GM19043 (cell line): Measurements from ENCODE around the gene CYTH4.
"Not testable (repeated sequence)": the region's sequence is repeated elsewhere in the genome, so short reads cannot be mapped to it uniquely, and the experiment has no call there.

Experiments used
- ATAC-seq: cut with Tn5 transposase; IDR thresholded peaks from one replicate; pipeline ENCODE4 v1.9.1; 2021; ENCODE audit warnings: low read depth; ENCODE audit not compliant: unreplicated experiment

Gene CYTH4

GRCh38 chr22:37326726-37327125 lies 44.4 kb downstream of the CYTH4 start:
- no peak for ATAC-seq

- no peak for ATAC-seq
Observed at GRCh38 chr22:37328017-37328416, 45.7 kb downstream of the CYTH4 start.

GRCh38 chr22:37328538-37329237 lies 46.4 kb downstream of the CYTH4 start:
- not testable (repeated sequence) for ATAC-seq

- ATAC-seq, result no peak
Observed at GRCh38 chr22:37329238-37330140, 47.2 kb downstream of the CYTH4 start.

GRCh38 chr22:37330200-37331033 lies 48.1 kb downstream of the CYTH4 start:
- no peak for ATAC-seq

GRCh38 chr22:37331034-37331428 lies 48.7 kb downstream of the CYTH4 start:
- no peak for ATAC-seq

GRCh38 chr22:37331856-37332536 lies 49.7 kb downstream of the CYTH4 start:
- ATAC-seq, result no peak

- no peak for ATAC-seq
Observed at GRCh38 chr22:37333724-37334460, 51.6 kb downstream of the CYTH4 start.

- no peak for ATAC-seq
Observed at GRCh38 chr22:37334461-37334858, 52.2 kb downstream of the CYTH4 start.

GRCh38 chr22:37334859-37335805 lies 52.8 kb downstream of the CYTH4 start:
- no peak for ATAC-seq

- no peak for ATAC-seq
Observed at GRCh38 chr22:37335806-37336199, 53.5 kb downstream of the CYTH4 start.

- no peak for ATAC-seq
Observed at GRCh38 chr22:37336579-37336978, 54.3 kb downstream of the CYTH4 start.

GRCh38 chr22:37337204-37337943 lies 55.1 kb downstream of the CYTH4 start:
- no peak for ATAC-seq

- no peak for ATAC-seq
Observed at GRCh38 chr22:37338539-37339246, 56.4 kb downstream of the CYTH4 start.

GRCh38 chr22:37340331-37341262 lies 58.3 kb downstream of the CYTH4 start:
- no peak for ATAC-seq

GRCh38 chr22:37342065-37342464 lies 59.8 kb downstream of the CYTH4 start:
- no peak for ATAC-seq
